Anterior cingulate cortex (tissue), 58 donors: ENCODE results near the gene MCC.

Experiments
- DNase-seq, 58 donors: peaks; one replicate each; lab custom pipeline; 2025; lab: John Stamatoyannopoulos, UW

The MCC gene

DNA sequence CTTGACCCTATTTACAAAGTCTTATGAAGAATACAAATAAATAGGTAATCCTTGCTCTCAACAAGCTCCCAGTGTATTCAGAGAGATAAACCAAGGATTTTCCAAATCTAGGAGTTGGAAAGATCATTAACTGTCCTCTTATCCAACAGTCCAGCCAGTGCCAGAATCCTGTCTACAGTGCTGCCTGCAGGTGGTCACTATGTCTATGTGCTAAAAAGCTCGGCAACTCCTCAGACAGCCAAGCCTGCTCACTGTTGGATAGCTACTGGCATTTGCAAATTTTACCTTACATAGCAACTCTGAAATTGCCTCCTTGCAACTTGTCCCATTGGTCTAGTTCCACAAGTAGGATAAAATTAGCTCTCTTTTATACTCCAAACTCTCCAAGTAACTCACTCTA, 324.2 kb downstream of the MCC start:
- DNase-seq: no peak

GRCh38 chr5:113163328-113163727, 324.9 kb downstream of the MCC start:
- no peak for DNase-seq

- no peak for DNase-seq
These were observed 325.5 kb downstream of the MCC start for GRCh38 chr5:113162770-113163169.

DNA sequence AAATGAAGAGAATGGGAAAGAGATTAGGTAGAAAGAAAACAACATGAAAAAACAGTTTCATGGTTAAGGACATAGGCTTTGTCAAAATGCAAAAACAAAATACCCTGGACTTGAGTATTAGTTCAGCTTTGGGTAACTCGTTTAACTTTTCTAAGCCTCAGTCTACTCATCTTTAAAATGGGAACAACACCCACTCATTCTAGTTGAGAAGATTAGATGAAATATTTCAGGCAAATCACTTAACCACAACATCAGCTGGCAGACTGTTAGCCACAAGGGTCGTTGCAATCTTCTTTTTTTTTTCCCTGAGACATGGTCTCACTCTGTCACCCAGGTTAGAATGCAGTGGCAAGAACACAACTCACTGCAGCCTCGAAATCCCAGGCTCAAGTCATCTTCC, 326.0 kb downstream of the MCC start:
- no peak for DNase-seq

GRCh38 chr5:113161806-113162205, 326.4 kb downstream of the MCC start:
- DNase-seq: no peak

- no peak for DNase-seq
These were observed 330.4 kb downstream of the MCC start for GRCh38 chr5:113157886-113158285.

- no peak for DNase-seq
These were observed 331.9 kb downstream of the MCC start for GRCh38 chr5:113156271-113156877.

- no peak for DNase-seq
These were observed 334.6 kb downstream of the MCC start for GRCh38 chr5:113153512-113154097.

DNA sequence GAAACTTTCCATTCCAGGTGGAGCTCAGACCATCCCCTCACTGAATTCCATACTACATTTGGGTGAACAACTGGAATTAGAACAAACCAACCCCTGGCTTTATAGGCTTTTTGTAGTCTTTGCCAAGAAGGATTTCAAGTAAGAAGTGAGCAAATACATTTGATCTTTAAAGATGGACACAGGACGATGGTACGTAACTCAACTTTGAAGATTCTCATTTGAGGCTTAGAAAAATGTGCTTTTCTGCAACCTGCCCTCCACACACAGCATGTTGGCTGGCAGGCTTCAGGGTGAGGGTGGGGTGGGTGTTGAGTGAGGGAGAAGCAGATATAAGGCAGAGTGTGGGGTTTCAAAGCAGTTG, 335.9 kb downstream of the MCC start:
- no peak for DNase-seq

DNA sequence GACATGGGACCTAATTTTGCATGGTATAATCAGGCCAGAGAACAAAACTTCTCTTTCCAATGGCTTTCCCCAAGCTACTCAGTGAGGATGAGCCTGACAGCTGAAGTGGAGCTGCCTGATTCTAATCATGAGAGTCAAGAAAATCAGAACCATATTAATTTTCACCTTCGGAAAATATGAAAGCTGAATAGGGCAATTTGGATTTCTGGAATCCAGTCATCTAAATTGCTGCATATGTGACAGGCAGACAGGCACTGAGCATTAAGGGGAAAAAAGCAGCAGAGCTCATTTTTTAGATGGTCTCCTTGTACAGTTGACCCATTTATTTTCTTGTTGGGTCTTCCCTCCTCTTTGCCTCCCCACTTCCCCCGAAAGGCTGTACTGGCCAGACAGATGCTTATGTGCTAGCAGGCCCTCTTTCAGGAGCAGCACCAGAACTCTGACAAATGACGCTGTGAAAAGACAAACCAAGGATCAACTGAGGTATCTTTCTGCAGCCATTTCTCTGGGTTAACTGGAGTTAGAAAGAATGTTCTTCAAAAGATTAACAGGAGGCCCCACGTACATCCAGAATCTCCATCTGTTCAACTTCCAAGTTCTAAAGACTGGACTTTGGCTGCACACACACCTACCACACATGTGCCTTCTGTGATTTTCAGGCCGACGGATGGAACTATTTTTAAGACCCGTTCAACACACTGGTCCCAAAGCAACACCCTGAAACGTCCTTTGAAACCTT, 336.4 kb downstream of the MCC start:
- no peak for DNase-seq

GRCh38 chr5:113150821-113151220, 337.4 kb downstream of the MCC start:
- no peak for DNase-seq

DNA sequence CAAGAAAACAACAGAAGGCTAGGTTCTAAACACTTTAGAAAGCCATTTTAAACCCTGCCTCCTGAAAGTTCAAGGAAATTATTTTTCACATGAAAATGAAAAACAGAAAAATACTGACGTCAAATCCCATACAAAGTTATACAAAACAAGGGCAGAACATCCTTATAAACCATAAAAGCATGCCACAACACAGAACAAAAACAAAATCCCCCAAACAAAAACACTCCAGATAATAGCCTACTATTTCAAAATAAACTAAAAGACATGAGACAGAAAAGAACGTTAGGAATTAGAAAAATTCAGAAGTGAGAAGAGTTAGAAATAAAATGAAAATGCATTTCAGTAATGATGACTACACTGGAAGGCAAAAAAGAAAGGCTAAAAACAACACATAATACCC, 338.0 kb downstream of the MCC start:
- DNase-seq: no peak

GRCh38 chr5:113147537-113147936, 340.7 kb downstream of the MCC start:
- DNase-seq: no peak

GRCh38 chr5:113147101-113147508, 341.1 kb downstream of the MCC start:
- DNase-seq: no peak

DNA sequence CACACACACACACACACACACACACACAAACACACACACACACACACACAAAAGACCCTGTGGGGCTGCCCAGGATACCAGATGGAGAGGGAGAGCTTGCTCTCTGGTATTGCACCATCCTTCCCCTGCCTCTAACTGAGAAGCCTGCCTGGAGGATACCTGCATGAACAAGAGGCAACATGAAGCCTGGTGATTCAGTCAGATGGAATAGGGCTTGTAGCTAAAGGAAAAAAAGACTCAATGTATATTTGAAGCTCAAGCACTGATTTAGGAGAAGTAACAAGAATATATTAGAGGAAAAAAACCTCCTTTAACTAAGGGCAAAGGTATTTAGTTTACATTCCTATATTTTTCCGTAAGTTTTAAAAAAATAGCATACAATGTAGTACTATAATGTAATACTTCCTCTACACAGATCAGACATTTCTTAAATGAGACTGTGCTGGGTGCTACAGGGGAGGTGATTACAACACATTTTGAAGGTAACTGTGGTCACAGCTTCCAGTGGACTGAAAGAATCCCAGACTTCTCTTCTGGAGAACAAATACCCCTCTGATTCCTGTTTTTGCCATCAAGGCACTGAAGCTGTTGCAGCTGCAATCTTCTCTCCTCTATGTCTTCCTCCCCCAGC, 342.4 kb downstream of the MCC start:
- no peak for DNase-seq

GRCh38 chr5:113142186-113142585, 346.1 kb downstream of the MCC start:
- peak in 1 of 58 donors; percentile 8 for DNase-seq

DNA sequence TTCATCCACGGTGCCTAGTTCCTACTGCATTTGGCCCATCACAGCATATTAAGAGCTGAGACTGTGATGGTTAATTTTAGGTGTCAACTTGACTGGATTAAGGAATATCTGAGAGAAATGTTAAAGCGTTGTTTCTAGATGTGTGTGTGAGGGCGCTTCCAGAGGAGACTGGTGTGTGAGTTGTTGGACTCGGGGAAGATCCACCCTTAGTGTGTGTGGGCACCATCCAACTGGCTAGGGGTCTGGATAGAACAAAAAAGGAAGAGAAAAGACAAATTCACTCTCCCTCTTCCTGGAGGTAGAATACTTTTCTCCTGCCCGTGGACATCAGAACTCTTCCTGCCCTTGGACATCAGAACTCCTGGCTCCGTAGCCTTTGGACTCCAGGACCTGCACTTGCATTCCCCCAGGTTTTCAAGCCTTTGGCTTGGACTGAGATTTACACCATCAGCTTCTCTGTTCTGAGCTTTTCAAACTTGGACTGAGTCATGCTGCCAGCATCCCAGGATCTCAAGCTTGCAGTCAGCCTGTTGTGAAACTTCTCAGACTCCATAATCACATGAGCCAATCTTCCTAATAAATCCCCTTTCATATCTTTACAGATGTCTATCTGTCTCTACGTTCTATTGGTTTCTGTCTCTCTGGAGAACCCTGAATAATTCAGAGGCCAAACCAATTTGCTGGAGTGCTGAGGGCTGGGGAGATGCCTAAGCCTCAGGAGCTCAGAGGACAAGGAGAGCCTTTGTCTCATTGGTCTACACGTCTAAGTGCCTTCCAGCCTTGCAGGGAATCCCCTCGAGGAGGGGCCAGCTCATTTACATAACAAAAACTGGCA, 347.2 kb downstream of the MCC start:
- DNase-seq: peak in 12 of 58 donors; percentile 1 to 47 (median 17)

DNA sequence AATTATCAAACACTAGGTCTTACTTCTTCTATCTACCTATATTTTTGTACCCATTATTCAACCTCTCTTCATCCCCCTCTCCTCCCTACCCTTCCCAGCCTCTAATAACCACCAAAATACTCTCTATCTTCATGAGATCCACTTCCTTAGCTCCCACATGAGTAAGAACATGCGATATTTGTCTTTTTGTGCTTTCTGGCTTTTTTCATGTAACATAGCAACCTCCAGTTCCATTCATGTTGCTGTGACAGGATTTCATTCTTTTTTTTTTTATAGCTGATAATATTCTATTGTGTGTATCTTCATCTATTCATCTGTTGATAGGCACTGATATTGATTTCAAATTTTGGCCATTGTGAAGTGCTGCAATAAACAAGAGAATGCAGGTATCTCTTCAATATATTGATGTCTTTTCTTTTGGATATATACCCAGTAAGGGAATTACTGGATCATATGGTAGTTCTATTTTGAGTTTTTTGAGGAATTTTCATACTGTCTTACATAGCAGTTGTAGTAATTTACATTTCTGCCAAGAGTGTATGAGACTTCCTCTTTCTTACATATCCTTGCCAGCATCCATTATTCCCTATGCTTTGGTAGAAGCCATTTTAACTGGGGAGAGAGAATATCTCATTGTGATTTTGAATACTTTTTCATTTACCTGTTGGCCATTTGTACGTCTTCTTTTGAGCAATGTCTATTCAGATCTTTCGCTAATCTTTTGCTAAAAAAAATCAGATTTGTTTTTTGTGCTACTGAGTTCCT, 354.9 kb downstream of the MCC start:
- no peak for DNase-seq

GRCh38 chr5:113132564-113132963, 355.7 kb downstream of the MCC start:
- DNase-seq: no peak
